Gastroesophageal sphincter (tissue), 4 donors: ENCODE measurements around the gene RXRB. TPM values are rescaled to one million over a fixed set of nuclear protein-coding genes. Genes with fewer than 3 reads are reported as not detected.

ENCODE experiments used
- ATAC-seq: fragments of 150-250 bp; one replicate; pipeline ENCODE4 v1.9.1; 2016; ENCODE audit warnings: mild to moderate bottlenecking, moderate library complexity
- H3K27ac ChIP-seq, 4 donors: fragments of 200-600 bp; sonication (generic) in 3 of 4; 1 replicate in 3 of 4; 2 replicates in 1 of 4; pipeline ENCODE4 v1.5.1; 2016 to 2019
- H3K27me3 ChIP-seq: fragments of 200-600 bp; sonication (generic); one replicate; pipeline ENCODE4 v1.5.1; 2019
- H3K36me3 ChIP-seq, 2 donors: fragments of 200-600 bp; sonication (generic); one replicate each; pipeline ENCODE4 v1.5.1; 2019; ENCODE audit warnings: control low read depth in 1 of 2
- H3K4me1 ChIP-seq, 3 donors: fragments of 200-600 bp; sonication (generic); 1 replicate in 2 of 3; 2 replicates in 1 of 3; pipeline ENCODE4 v1.5.1; 2016 to 2019; ENCODE audit warnings: control low read depth in 2 of 3
- H3K4me3 ChIP-seq, 2 donors: fragments of 200-600 bp; sonication (generic); one replicate each; pipeline ENCODE4 v1.5.1; 2019; ENCODE audit warnings: mild to moderate bottlenecking in 1 of 2, moderate library complexity in 1 of 2
- H3K9me3 ChIP-seq, 3 donors: fragments of 200-600 bp; sonication (generic); one replicate each; pipeline ENCODE4 v1.5.1; 2017 to 2019; ENCODE audit warnings: control low read depth in 2 of 3
- CTCF ChIP-seq, 4 experiments: fragments of 200-600 bp in 2 of 4; fragments of 450-650 bp in 2 of 4; sonication (generic) in 1 of 4; IDR thresholded peaks; one replicate each; pipeline ENCODE4 v1.5.1; 2017 to 2019; ENCODE audit warnings: antibody characterized with exemption in 4 of 4, mild to moderate bottlenecking in 2 of 4, moderate library complexity in 2 of 4
- EP300 ChIP-seq: sonication (generic); formaldehyde crosslinking; IDR thresholded peaks from one replicate; pipeline ENCODE4 v1.6.1; 2017; ENCODE audit warnings: antibody characterized with exemption, mild to moderate bottlenecking
- POLR2A ChIP-seq, 2 donors: fragments of 450-650 bp; IDR thresholded peaks; one replicate each; pipeline ENCODE4 v1.6.1; 2017; ENCODE audit warnings: antibody characterized with exemption in 2 of 2, mild to moderate bottlenecking in 2 of 2, moderate library complexity in 1 of 2
- POLR2AphosphoS5 ChIP-seq: sonication (generic); formaldehyde crosslinking; IDR thresholded peaks from one replicate; pipeline ENCODE4 v1.6.1; 2017; ENCODE audit warnings: antibody characterized with exemption
- WGBS, 2 donors: methylation state at CpG; one replicate each; pipeline ENCODE4 v1.1.5; 2018; ENCODE audit warnings: low coverage in 1 of 2; 5-methylcytosine and 5-hydroxymethylcytosine counted together
- total RNA-seq, 4 donors: library from RNA; depleted of rRNA; stranded (reverse); fragments of >200 nt; gene quantifications; one replicate each; pipeline ENCODE4 v1.1.0, GENCODE V29; 2016

The RXRB gene
- total RNA-seq, 4 donors from 2014 or later, result 20.0 to 38.8 (median 28.9) TPM

GRCh38 chr6:33205191-33206026 lies 4.9 kb upstream of the RXRB start:
- Histone ChIP-seq H3K4me1 (peaks cover 9 to 78% (median 26%) of the 10 kb centered on the region in 3 donors), H3K9me3 (no peaks in the 10 kb centered on the region), H3K36me3 (peaks cover 0 to 33% of the 10 kb centered on the region in 2 donors), H3K4me3 (peak overlapping the region in 1 of 2 donors; percentile 74), H3K27me3 (no peaks in the 10 kb centered on the region), H3K27ac (peak overlapping the region in 3 of 4 donors; percentile 68 to 78 (median 76))
- TF ChIP-seq CTCF (IDR thresholded peaks at IDR 0.05) (no peak), EP300 (no peak)
- no peak for ATAC-seq
- WGBS, 2 donors, result 50% methylated on average over 2 of the region's 17 CpGs; no CpG with 5 or more reads in 1 of the 2 donors

GRCh38 chr6:33204415-33205190 lies 4.1 kb upstream of the RXRB start, which contains the start of gene HSD17B8:
Gene HSD17B8, plus strand, starts transcription at chr6:33204655. Its CDS starts 14 bp downstream, at chr6:33204669.
- peaks cover 9 to 76% (median 27%) of the 10 kb centered on the region in 3 donors for H3K4me1 ChIP-seq
- H3K27me3 ChIP-seq, result no peaks in the 10 kb centered on the region
- peak within 1 kb of the TSS in 3 of 4 donors; percentile 68 to 78 (median 76) for H3K27ac ChIP-seq

GRCh38 chr6:33204165-33204414 lies 3.6 kb upstream of the RXRB start:
- Histone ChIP-seq H3K36me3 (peaks cover 0 to 23% of the 10 kb centered on the region in 2 donors), H3K4me3 (peak overlapping the region in 1 of 2 donors; percentile 74), H3K27ac (peak overlapping the region in 2 of 4 donors; percentile 76 to 78), H3K27me3 (no peaks in the 10 kb centered on the region), H3K4me1 (peaks cover 10 to 76% (median 32%) of the 10 kb centered on the region in 3 donors), H3K9me3 (no peaks in the 10 kb centered on the region)
- TF ChIP-seq EP300, result no peak
- TF ChIP-seq POLR2AphosphoS5, result no peak
- TF ChIP-seq POLR2A (IDR thresholded peaks at IDR 0.05), result no peak
- TF ChIP-seq CTCF (IDR thresholded peaks at IDR 0.05), result no peak
- no peak for ATAC-seq
- WGBS, 2 donors, result 4% methylated on average over 4 of the region's 4 CpGs; no CpG with 5 or more reads in 1 of the 2 donors

More at GRCh38 chr6:33204415-33205190, 4.1 kb upstream of the RXRB start, which contains the start of gene HSD17B8:
- H3K4me3 ChIP-seq, result peak within 1 kb of the TSS; percentile 27 to 74
- WGBS, 2 donors, result 0% methylated on average over 9 of the region's 48 CpGs; no CpG with 5 or more reads in 1 of the 2 donors
- H3K36me3 ChIP-seq, result peaks cover 0 to 25% of the 10 kb centered on the region in 2 donors
- TF ChIP-seq EP300 (no peak), POLR2AphosphoS5 (peak; percentile 30)
- peak; percentile 73 for ATAC-seq
- H3K9me3 ChIP-seq, result no peaks in the 10 kb centered on the region

GRCh38 chr6:33203443-33204164 lies 3.1 kb upstream of the RXRB start:
- H3K9me3 ChIP-seq, result no peaks in the 10 kb centered on the region
- no peak overlapping the region for H3K4me3 ChIP-seq
- ATAC-seq, result no peak
- peaks cover 13 to 76% (median 34%) of the 10 kb centered on the region in 3 donors for H3K4me1 ChIP-seq
- H3K27ac ChIP-seq, result peak overlapping the region in 2 of 4 donors; percentile 76 to 78
- TF ChIP-seq EP300 (no peak), CTCF (IDR thresholded peaks at IDR 0.05) (no peak), POLR2A (IDR thresholded peaks at IDR 0.05) (no peak)
- 80% methylated on average over 4 of the region's 7 CpGs; no CpG with 5 or more reads in 1 of the 2 donors for WGBS, 2 donors
- H3K27me3 ChIP-seq, result no peaks in the 10 kb centered on the region
- peaks cover 0 to 23% of the 10 kb centered on the region in 2 donors for H3K36me3 ChIP-seq

- Histone ChIP-seq H3K9me3 (no peaks in the 10 kb centered on the region), H3K27me3 (no peaks in the 10 kb centered on the region), H3K36me3 (peaks cover 0 to 23% of the 10 kb centered on the region in 2 donors), H3K4me1 (peaks cover 13 to 81% (median 34%) of the 10 kb centered on the region in 3 donors), H3K27ac (no peak overlapping the region), H3K4me3 (no peak overlapping the region)
- no peak for TF ChIP-seq POLR2A (IDR thresholded peaks at IDR 0.05)
- no peak for TF ChIP-seq POLR2AphosphoS5
- no peak for TF ChIP-seq CTCF (IDR thresholded peaks at IDR 0.05)
- no peak for TF ChIP-seq EP300
- WGBS, 2 donors, result 75 to 96% methylated on average over 2 to 4 of the region's 6 CpGs
- no peak for ATAC-seq
These were observed 2.3 kb upstream of the RXRB start for GRCh38 chr6:33202799-33203198.
